ENCODE data around the gene SPTA1. TPM values are rescaled to one million over a fixed set of nuclear protein-coding genes. Genes with fewer than 3 reads are reported as not detected.

SPTA1 gene
- total RNA-seq, 1 donor from 2014 or later = 0.09 TPM

DNA sequence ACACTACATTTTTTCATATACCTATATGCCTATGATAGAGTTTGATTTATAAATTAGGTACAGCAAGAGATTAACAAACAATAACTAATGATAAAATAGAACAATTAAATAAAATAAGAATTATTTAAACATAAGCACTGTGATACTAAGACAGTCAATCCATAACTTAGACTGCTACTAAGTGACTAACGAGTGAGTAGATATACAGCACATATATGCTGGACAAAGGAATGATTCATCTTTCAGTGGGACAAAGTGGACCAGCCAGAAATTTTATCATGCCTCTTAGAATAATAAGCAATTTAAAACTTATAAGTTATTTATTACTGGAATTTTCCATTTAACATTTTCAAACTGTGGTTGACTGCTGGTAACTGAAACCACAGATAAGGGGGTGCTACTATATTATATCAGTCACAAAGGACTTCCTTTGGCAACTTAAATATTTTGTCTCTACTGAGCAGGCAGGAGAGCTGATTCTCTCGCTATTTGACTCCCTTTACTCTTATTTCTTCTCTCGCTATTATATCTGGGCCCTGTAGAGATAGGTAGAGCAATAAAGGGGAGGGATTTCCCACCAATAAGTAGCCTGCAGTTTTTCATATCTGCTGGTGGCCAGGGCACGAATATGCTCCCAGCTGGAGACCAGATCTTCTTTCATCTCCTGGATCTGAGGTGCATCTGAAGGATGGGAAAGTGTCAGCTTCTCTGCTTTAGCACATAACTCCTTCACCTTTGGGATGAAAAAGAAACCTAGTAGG is 10.8 kb downstream of the SPTA1 start:
- Mint-ChIP-seq H3K9me3 (ENCODE audit: unreplicated experiment) (no peaks in the 10 kb centered on the region), H3K4me1 (ENCODE audit: low read depth, unreplicated experiment) (peaks cover 2% of the 10 kb centered on the region), H3K27me3 (ENCODE audit: low read depth, unreplicated experiment) (no peaks in the 10 kb centered on the region), H3K4me3 (ENCODE audit: unreplicated experiment) (no peak overlapping the region), H3K27ac (ENCODE audit: unreplicated experiment) (no peak overlapping the region), H3K36me3 (ENCODE audit: low read depth, unreplicated experiment) (no peaks in the 10 kb centered on the region)
- H4K20me1 ChIP-seq (ENCODE audit: insufficient read depth, low read length) = no peaks in the 10 kb centered on the region
- no peak overlapping the region for H3K9ac ChIP-seq (ENCODE audit: low read length)
- no peak overlapping the region for H2AFZ ChIP-seq (ENCODE audit: low read depth, low read length)
- DNase-seq (ENCODE audit: low read depth) (no peak), FAIRE-seq (no peak)
- TF ChIP-seq CTCF (IDR thresholded peaks at IDR 0.05; ENCODE audit: insufficient read depth, low read depth, low read length) (no peak), EZH2 (IDR thresholded peaks at IDR 0.05; ENCODE audit: insufficient read depth, low read length) (no peak)
- H3K79me2 ChIP-seq (ENCODE audit: insufficient read depth, low read length) = no peaks in the 10 kb centered on the region
- no peak overlapping the region for H3K4me3 ChIP-seq (ENCODE audit: insufficient read depth, low read depth, low read length)
- no peak overlapping the region for H3K27ac ChIP-seq (ENCODE audit: low read depth, low read length)
- no peak overlapping the region for H3K4me2 ChIP-seq (ENCODE audit: low read length)
- no peaks in the 10 kb centered on the region for H3K27me3 ChIP-seq (ENCODE audit: insufficient read depth, low read length)
- H3K36me3 ChIP-seq (ENCODE audit: insufficient read depth, low read length) = no peaks in the 10 kb centered on the region
- H3K9me3 ChIP-seq (ENCODE audit: insufficient read depth, low read depth, low read length) = peaks cover 7% of the 10 kb centered on the region
- H3K4me1 ChIP-seq (ENCODE audit: insufficient read depth, low read length) = no peaks in the 10 kb centered on the region

DNA sequence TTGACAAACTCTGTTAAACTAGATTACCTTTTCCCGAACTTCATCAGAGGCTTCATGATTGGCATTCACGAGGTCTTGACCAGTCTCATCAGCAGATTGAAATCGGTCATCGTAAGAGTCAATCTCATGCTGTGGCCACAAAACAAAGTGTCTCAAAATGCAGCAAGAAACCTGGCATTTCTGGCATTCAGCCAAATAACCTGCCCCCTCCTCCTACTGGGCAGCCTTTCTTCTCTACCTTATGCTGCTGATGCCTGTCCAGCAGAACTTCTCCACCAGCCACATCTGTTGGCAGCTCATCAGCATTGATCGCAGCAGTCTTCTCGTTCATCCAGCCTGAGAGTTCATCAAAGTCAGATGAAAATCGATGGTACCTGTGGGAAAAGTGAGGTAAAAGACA is 12.2 kb downstream of the SPTA1 start:
- Histone ChIP-seq H3K4me3 (ENCODE audit: insufficient read depth, low read depth, low read length) (no peak overlapping the region), H3K4me2 (ENCODE audit: low read length) (no peak overlapping the region), H3K9me3 (ENCODE audit: insufficient read depth, low read depth, low read length) (peaks cover 7% of the 10 kb centered on the region), H3K27ac (ENCODE audit: low read depth, low read length) (no peak overlapping the region), H3K9ac (ENCODE audit: low read length) (no peak overlapping the region), H3K4me1 (ENCODE audit: insufficient read depth, low read length) (no peaks in the 10 kb centered on the region), H2AFZ (ENCODE audit: low read depth, low read length) (no peak overlapping the region), H3K27me3 (ENCODE audit: insufficient read depth, low read length) (no peaks in the 10 kb centered on the region), H4K20me1 (ENCODE audit: insufficient read depth, low read length) (no peaks in the 10 kb centered on the region), H3K36me3 (ENCODE audit: insufficient read depth, low read length) (no peaks in the 10 kb centered on the region), H3K79me2 (ENCODE audit: insufficient read depth, low read length) (no peaks in the 10 kb centered on the region)
- no peaks in the 10 kb centered on the region for H3K36me3 Mint-ChIP-seq (ENCODE audit: low read depth, unreplicated experiment)
- no peaks in the 10 kb centered on the region for H3K27me3 Mint-ChIP-seq (ENCODE audit: low read depth, unreplicated experiment)
- H3K27ac Mint-ChIP-seq (ENCODE audit: unreplicated experiment) = no peak overlapping the region
- no peak overlapping the region for H3K4me3 Mint-ChIP-seq (ENCODE audit: unreplicated experiment)
- H3K9me3 Mint-ChIP-seq (ENCODE audit: unreplicated experiment) = no peaks in the 10 kb centered on the region
- FAIRE-seq = no peak
- peaks cover 2% of the 10 kb centered on the region for H3K4me1 Mint-ChIP-seq (ENCODE audit: low read depth, unreplicated experiment)
- TF ChIP-seq EZH2 (IDR thresholded peaks at IDR 0.05; ENCODE audit: insufficient read depth, low read length) (no peak), CTCF (IDR thresholded peaks at IDR 0.05; ENCODE audit: insufficient read depth, low read depth, low read length) (no peak)
- DNase-seq (ENCODE audit: low read depth) = no peak

- Mint-ChIP-seq H3K4me3 (ENCODE audit: unreplicated experiment) (no peak overlapping the region), H3K27me3 (ENCODE audit: low read depth, unreplicated experiment) (peaks cover 2% of the 10 kb centered on the region), H3K27ac (ENCODE audit: unreplicated experiment) (no peak overlapping the region), H3K4me1 (ENCODE audit: low read depth, unreplicated experiment) (no peaks in the 10 kb centered on the region), H3K36me3 (ENCODE audit: low read depth, unreplicated experiment) (no peaks in the 10 kb centered on the region), H3K9me3 (ENCODE audit: unreplicated experiment) (no peaks in the 10 kb centered on the region)
- Histone ChIP-seq H2AFZ (ENCODE audit: low read depth, low read length) (no peak overlapping the region), H3K4me3 (ENCODE audit: insufficient read depth, low read depth, low read length) (no peak overlapping the region), H3K4me2 (ENCODE audit: low read length) (no peak overlapping the region), H3K4me1 (ENCODE audit: insufficient read depth, low read length) (no peaks in the 10 kb centered on the region), H3K9me3 (ENCODE audit: insufficient read depth, low read depth, low read length) (no peaks in the 10 kb centered on the region), H3K27me3 (ENCODE audit: insufficient read depth, low read length) (no peaks in the 10 kb centered on the region), H3K79me2 (ENCODE audit: insufficient read depth, low read length) (no peaks in the 10 kb centered on the region), H3K9ac (ENCODE audit: low read length) (no peak overlapping the region), H3K27ac (ENCODE audit: low read depth, low read length) (no peak overlapping the region), H3K36me3 (ENCODE audit: insufficient read depth, low read length) (no peaks in the 10 kb centered on the region), H4K20me1 (ENCODE audit: insufficient read depth, low read length) (no peaks in the 10 kb centered on the region)
- FAIRE-seq (no peak), DNase-seq (ENCODE audit: low read depth) (no peak)
- TF ChIP-seq CTCF (IDR thresholded peaks at IDR 0.05; ENCODE audit: insufficient read depth, low read depth, low read length) = no peak
These were observed 20.5 kb downstream of the SPTA1 start for GRCh38 chr1:158666037-158666436.

Measured in astrocyte (in vitro differentiated cells and primary cell).